ENCODE results near the gene SLC34A1. TPM values are rescaled to one million over a fixed set of nuclear protein-coding genes. Genes with fewer than 3 reads are reported as not detected.
A peak's percentile ranks its signal among the peaks of the same experiment; 100 is the strongest.

SLC34A1 gene
- total and polyA plus RNA-seq, 2 of the 13 experiments (the other 11 are each of a cell fraction or from before 2014, with no cell fraction given), result 0.03 to 0.20 TPM

DNA sequence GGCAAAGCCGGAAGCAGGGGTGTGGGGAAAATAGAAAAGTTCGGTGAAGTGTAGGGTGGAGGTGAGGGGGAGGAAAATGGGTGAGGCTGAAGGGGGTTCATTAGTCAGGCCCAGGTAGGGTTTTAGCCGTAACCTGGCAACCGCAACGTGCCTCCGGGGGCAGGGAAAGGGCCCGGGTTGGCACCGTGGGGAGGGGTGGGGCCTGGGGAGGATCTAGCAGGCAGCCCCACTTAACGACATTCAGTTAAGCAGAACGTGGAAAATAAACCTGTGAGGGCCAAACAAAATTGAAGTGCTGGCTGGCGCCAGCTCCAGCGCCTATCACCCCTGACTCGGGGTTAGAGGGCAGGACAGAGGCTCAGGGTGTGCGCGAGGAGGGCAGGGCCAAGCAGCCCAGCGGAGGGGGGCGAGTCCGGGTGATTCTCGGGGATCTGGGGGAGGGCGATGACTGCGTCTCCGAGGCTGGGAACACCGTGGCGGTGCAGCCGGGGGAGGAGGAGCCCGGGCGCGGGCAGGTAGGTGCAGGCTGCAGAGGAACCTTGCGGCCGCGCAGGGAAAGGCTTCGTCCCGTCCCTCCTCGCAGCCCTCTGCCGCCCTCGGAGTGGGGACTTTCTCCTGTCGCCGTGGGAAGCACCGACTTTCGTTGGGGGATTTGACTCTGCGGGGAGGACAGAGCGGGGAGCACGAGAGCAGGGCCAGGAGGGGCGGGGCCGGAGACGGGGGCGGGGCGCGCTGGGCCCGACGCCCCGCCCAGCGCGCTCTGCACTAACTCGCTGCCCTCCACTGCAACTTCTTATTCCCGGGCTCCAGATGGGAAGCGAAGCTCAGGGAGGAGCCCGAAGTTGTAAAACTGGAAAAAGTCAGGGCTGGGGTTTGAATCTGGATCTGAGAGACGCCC lies 21.4 kb upstream of the SLC34A1 start (continued):
- TF ChIP-seq, protein P1, sequence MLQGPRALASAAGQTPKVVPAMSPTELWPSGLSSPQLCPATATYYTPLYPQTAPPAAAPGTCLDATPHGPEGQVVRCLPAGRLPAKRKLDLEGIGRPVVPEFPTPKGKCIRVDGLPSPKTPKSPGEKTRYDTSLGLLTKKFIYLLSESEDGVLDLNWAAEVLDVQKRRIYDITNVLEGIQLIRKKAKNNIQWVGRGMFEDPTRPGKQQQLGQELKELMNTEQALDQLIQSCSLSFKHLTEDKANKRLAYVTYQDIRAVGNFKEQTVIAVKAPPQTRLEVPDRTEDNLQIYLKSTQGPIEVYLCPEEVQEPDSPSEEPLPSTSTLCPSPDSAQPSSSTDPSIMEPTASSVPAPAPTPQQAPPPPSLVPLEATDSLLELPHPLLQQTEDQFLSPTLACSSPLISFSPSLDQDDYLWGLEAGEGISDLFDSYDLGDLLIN (CRISPR knock-in tag; IDR thresholded peaks at IDR 0.05; ENCODE audit: borderline replicate concordance), result no peak
- TF ChIP-seq, protein P2, sequence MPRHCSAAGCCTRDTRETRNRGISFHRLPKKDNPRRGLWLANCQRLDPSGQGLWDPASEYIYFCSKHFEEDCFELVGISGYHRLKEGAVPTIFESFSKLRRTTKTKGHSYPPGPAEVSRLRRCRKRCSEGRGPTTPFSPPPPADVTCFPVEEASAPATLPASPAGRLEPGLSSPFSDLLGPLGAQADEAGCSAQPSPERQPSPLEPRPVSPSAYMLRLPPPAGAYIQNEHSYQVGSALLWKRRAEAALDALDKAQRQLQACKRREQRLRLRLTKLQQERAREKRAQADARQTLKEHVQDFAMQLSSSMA (CRISPR knock-in tag; IDR thresholded peaks at IDR 0.05), result no peak
- TF ChIP-seq HOXA3 (CRISPR knock-in tag; IDR thresholded peaks at IDR 0.05) (peak; percentile 11; the same call in 1 of the 2 replicates), ZNF350 (CRISPR knock-in tag; IDR thresholded peaks at IDR 0.05; ENCODE audit: borderline replicate concordance, low read depth) (0 out of 2 replicates have a peak, but pooled peaks have one; percentile 17), MTF2 (CRISPR knock-in tag; IDR thresholded peaks at IDR 0.05; ENCODE audit: borderline replicate concordance) (no peak; the same call in 1 of the 2 replicates), TCF12 (IDR thresholded peaks at IDR 0.05) (no peak), TCF12 (CRISPR knock-in tag; IDR thresholded peaks at IDR 0.05) (no peak), ZNF883 (CRISPR knock-in tag; IDR thresholded peaks at IDR 0.05; ENCODE audit: not compliant biosample characterization) (peak; percentile 39), ZNF766 (CRISPR knock-in tag; IDR thresholded peaks at IDR 0.05; ENCODE audit: borderline replicate concordance) (no peak), NFE2L1 (CRISPR knock-in tag; IDR thresholded peaks at IDR 0.05; ENCODE audit: borderline replicate concordance) (no peak), MYC (CRISPR knock-in tag; IDR thresholded peaks at IDR 0.05; ENCODE audit: borderline replicate concordance) (0 out of 2 replicates have a peak, but pooled peaks have one; percentile 26), GABPB1 (CRISPR knock-in tag; IDR thresholded peaks at IDR 0.05) (peak; percentile 59; the same call in 1 of the 2 replicates), KLF15 (CRISPR knock-in tag; IDR thresholded peaks at IDR 0.05; ENCODE audit: borderline replicate concordance) (no peak), ZSCAN21 (CRISPR knock-in tag; IDR thresholded peaks at IDR 0.05; ENCODE audit: borderline replicate concordance) (no peak)
- TF ChIP-seq, protein P3, sequence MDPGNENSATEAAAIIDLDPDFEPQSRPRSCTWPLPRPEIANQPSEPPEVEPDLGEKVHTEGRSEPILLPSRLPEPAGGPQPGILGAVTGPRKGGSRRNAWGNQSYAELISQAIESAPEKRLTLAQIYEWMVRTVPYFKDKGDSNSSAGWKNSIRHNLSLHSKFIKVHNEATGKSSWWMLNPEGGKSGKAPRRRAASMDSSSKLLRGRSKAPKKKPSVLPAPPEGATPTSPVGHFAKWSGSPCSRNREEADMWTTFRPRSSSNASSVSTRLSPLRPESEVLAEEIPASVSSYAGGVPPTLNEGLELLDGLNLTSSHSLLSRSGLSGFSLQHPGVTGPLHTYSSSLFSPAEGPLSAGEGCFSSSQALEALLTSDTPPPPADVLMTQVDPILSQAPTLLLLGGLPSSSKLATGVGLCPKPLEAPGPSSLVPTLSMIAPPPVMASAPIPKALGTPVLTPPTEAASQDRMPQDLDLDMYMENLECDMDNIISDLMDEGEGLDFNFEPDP (CRISPR knock-in tag; conservative IDR thresholded peaks at IDR 0.05), result no peak
- TF ChIP-seq, protein P4, sequence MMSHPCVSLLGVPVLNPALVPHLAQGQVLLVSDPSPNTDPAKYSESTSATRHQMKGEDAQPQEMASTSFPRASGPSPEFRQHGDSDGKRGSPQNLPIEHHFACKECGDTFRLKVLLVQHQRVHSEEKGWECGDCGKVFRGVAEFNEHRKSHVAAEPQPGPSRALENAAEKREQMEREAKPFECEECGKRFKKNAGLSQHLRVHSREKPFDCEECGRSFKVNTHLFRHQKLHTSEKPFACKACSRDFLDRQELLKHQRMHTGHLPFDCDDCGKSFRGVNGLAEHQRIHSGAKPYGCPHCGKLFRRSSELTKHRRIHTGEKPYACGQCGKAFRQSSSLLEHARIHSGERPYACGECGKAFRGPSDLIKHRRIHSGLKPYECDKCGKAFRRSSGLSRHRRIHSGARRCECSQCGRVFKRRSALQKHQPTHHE (CRISPR knock-in tag; IDR thresholded peaks at IDR 0.05; ENCODE audit: borderline replicate concordance), result no peak
- TF ChIP-seq, protein P5, sequence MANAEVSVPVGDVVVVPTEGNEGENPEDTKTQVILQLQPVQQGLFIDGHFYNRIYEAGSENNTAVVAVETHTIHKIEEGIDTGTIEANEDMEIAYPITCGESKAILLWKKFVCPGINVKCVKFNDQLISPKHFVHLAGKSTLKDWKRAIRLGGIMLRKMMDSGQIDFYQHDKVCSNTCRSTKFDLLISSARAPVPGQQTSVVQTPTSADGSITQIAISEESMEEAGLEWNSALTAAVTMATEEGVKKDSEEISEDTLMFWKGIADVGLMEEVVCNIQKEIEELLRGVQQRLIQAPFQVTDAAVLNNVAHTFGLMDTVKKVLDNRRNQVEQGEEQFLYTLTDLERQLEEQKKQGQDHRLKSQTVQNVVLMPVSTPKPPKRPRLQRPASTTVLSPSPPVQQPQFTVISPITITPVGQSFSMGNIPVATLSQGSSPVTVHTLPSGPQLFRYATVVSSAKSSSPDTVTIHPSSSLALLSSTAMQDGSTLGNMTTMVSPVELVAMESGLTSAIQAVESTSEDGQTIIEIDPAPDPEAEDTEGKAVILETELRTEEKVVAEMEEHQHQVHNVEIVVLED (CRISPR knock-in tag; IDR thresholded peaks at IDR 0.05; ENCODE audit: borderline replicate concordance), result no peak
- TF ChIP-seq, protein P6, sequence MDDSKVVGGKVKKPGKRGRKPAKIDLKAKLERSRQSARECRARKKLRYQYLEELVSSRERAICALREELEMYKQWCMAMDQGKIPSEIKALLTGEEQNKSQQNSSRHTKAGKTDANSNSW (CRISPR knock-in tag; IDR thresholded peaks at IDR 0.05; ENCODE audit: borderline replicate concordance), result no peak
- TF ChIP-seq, protein P7, sequence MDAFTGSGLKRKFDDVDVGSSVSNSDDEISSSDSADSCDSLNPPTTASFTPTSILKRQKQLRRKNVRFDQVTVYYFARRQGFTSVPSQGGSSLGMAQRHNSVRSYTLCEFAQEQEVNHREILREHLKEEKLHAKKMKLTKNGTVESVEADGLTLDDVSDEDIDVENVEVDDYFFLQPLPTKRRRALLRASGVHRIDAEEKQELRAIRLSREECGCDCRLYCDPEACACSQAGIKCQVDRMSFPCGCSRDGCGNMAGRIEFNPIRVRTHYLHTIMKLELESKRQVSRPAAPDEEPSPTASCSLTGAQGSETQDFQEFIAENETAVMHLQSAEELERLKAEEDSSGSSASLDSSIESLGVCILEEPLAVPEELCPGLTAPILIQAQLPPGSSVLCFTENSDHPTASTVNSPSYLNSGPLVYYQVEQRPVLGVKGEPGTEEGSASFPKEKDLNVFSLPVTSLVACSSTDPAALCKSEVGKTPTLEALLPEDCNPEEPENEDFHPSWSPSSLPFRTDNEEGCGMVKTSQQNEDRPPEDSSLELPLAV (CRISPR knock-in tag; conservative IDR thresholded peaks at IDR 0.05; ENCODE audit: low read depth), result no peak
